Activated naive CD4-positive, alpha-beta T cell treated with anti-CD3 and anti-CD28 coated beads, Interleukin-2, amount 50 U/mL, for 72 hours (primary cell): ENCODE measurements around the gene SKP2. TPM values are rescaled to one million over a fixed set of nuclear protein-coding genes. Genes with fewer than 3 reads are reported as not detected.
"Not testable (repeated sequence)": the region's sequence is repeated elsewhere in the genome, so short reads cannot be mapped to it uniquely, and the experiment has no call there.

Source experiments
- ATAC-seq, 2 donors: fragments of 150-1000 bp; cut with Tn5 transposase; 2 replicates each; pipeline ENCODE4 v1.10.0; 2021; ENCODE audit warnings: mild to moderate bottlenecking in 2 of 2, moderate library complexity in 2 of 2
- DNase-seq, 2 donors: peaks; one replicate each; pipeline ENCODE4 v3.0.0; 2021 to 2022; ENCODE audit warnings: low spot score in 2 of 2
- H3K27ac Mint-ChIP-seq, 2 donors: one replicate each; pipeline ENCODE4 v1.8.0; 2022; ENCODE audit warnings: mild to moderate bottlenecking in 2 of 2, mixed read lengths in 2 of 2
- H3K36me3 Mint-ChIP-seq, 2 donors: one replicate each; pipeline ENCODE4 v1.8.0; 2022; ENCODE audit warnings: mixed read lengths in 2 of 2
- H3K9me3 Mint-ChIP-seq, 2 donors: one replicate each; pipeline ENCODE4 v1.8.0; 2022; ENCODE audit warnings: mixed read lengths in 2 of 2
- total RNA-seq, 2 donors: library from RNA; stranded (reverse); gene quantifications; one replicate each; pipeline ENCODE4 v1.2.3, GENCODE V29; 2022

Gene SKP2
- total RNA-seq: 10 to 100 TPM; 48.1 to 50.3 TPM

DNA sequence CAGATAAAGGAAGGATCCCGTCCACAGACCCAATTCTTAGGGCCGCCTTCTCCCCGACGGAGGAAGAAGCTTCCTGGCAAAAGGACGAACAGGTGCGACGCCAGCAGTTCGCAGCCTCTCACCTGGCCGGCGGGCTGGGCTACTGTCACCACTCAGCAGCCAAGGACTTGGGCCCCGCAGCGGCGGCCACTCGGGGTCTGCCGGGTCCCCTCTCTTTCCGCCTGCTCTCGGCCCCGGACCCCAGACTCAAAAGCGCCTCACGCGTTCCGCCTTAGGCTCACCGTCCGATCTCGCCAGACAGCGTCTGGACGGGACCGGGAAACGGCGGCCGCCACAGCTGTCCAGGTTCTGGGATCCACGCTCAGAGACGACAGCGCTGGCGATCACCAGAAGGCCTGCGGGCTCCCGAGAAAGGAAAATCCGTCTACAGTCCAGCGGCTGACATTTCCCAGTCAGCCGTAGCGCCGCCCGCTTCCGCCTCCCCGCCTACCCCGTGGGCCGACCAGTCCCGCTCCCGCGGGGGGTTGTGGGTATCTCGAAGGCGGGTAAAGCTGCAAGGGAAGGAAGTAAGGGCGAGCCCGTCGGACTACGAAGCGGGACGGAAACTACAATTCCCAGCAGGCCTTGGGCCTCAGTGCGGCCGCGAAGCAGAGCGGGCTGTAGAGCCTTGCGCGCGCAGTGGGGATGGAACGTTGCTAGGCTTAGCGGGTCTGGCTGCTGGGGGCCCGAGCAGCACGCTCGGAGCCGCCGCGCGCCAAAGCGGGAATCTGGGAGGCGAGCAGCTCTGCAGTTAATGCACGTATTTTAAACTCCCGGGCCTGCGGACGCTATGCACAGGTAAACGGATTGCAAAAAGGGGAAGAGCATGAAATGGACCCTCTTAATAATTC is at the start of gene SKP2, which contains the start of gene LMBRD2:
Gene SKP2, plus strand, starts transcription at position 678 of the 890 bp plus-strand sequence. Its CDS starts 152 bp downstream, at position 830.
Gene LMBRD2, minus strand, starts transcription at position 454 of the 890 bp plus-strand sequence. CDS start 8,538 bp downstream, outside the sequence.
- H3K36me3 Mint-ChIP-seq: peaks cover 47 to 55% of the 10 kb centered on the region in 2 donors
- DNase-seq (peak; percentile 96), ATAC-seq (peak; percentile 99)
- H3K9me3 Mint-ChIP-seq: no peaks in the 10 kb centered on the region
- H3K27ac Mint-ChIP-seq: peak within 1 kb of the TSS; percentile 87 to 97

DNA sequence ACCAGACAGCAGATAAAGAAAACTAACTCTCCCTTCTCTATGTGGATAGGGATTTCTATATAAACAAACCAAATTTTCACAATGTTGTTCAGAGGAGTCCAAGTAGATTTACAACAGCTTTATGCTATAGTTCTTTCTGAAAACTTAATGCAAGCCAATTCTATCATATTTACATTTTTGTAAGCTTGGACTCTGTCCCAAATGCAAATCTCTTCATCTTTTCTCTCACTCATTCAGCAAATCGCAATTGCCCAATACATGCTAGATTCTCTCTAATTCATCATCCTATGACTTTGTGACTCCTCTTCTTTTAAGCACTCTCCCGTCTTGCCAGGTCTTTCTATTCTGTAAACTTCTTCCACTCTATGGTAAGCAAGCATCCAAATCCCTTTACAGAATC is 46.1 kb upstream of the SKP2 start:
- Mint-ChIP-seq H3K36me3 (peaks cover 0 to 13% of the 10 kb centered on the region in 2 donors), H3K27ac (no peak overlapping the region), H3K9me3 (no peaks in the 10 kb centered on the region)
- DNase-seq (no peak), ATAC-seq (no peak)

DNA sequence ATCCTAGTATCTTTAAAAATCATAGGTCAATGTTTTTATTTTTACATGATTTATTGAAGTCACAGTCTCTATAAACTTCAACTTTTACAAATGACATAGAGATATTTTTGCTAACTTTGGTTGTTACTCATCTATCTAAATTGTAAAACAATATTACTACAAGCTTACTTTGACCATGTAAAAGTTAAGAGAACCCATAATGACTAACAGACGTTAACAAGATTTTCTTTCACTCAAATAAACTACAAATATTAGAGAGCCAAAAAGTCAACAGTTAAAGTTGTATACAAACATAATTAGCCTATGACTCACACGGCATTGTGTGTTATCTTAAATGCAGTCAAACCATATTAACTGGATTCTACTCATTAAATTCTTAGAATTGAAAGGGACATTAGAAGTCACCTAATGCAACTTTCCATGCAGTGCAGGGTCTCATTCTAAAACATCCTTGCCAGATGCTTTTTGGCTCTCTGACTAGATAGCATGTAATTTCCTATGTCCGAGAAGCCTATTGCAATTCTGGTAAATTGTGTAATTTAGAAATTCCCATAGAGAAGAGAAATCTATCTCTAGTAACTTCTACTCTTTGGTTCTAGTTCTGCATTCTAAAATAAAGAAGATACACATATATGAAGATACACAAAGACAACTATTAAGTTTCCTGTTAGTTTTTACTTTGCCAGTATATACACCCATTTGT is 43.0 kb upstream of the SKP2 start:
- ATAC-seq (no peak), DNase-seq (no peak)
- H3K9me3 Mint-ChIP-seq: no peaks in the 10 kb centered on the region
- no peak overlapping the region for H3K27ac Mint-ChIP-seq
- peaks cover 0 to 13% of the 10 kb centered on the region in 2 donors for H3K36me3 Mint-ChIP-seq

DNA sequence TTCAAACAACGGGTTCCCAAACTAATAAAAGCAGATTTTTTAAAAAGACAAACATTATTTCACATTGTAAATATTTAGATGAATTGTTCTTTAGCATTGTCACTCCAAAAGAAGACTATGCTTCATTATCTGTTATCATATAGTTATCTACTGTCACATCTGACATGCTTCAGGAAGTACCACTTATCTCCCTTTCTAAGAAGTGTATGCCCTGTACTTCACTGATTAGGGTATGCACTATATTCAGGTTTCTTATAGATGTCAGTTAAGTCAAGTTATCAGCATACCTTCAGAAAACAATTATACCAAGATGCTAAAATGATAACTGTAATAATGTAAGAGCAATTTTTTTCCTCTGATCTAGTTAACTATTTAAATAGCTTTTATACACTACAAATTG is 40.7 kb upstream of the SKP2 start:
- ATAC-seq (no peak), DNase-seq (no peak)
- Mint-ChIP-seq H3K9me3 (no peaks in the 10 kb centered on the region), H3K27ac (no peak overlapping the region), H3K36me3 (peaks cover 0 to 13% of the 10 kb centered on the region in 2 donors)

DNA sequence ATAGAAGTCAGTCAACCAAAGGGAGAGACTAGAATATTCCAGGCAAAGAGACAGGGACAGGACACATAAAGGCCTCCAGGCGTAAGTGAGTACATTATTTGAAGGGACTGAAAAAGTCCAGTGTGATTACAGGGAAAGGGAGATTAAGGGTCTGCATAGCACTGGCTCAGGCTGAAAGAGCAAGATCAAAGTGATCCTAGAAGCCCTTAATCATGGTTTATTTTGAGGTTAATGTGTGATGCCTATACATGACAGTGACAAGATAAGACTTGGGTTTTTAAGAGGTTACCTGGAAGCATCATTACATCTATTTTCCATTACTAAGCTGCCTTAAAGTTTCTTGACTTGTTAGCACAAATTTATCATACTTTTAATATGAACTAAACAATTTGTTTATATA is 26.0 kb upstream of the SKP2 start:
- Mint-ChIP-seq H3K36me3 (peaks cover 28 to 33% of the 10 kb centered on the region in 2 donors), H3K27ac (no peak overlapping the region), H3K9me3 (peaks cover 7 to 10% of the 10 kb centered on the region in 2 donors)
- no peak for DNase-seq
- ATAC-seq: peak in 1 of 2 donors; percentile 54

DNA sequence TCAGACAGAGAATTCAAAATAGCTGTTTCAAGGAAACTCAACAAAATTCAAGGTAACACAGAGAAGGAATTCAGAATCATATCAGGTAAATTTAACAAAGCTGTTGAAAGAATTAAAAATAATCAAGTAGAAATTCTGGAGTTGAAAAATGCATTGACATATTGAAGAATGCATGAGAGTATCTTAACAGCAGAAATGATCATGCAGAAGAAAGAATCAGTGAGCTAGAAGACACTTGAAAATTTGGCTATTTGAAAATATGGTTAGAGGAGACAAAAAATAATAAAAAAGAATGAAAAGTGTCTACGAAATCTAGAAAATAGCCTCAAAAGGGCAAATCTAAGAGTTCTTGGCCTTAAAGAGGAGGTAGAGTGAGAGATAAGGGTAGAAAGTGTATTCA is 23.1 kb upstream of the SKP2 start:
- DNase-seq (no peak), ATAC-seq (no peak)
- Mint-ChIP-seq H3K27ac (no peak overlapping the region), H3K9me3 (peaks cover 7 to 10% of the 10 kb centered on the region in 2 donors), H3K36me3 (peaks cover 34 to 43% of the 10 kb centered on the region in 2 donors)

DNA sequence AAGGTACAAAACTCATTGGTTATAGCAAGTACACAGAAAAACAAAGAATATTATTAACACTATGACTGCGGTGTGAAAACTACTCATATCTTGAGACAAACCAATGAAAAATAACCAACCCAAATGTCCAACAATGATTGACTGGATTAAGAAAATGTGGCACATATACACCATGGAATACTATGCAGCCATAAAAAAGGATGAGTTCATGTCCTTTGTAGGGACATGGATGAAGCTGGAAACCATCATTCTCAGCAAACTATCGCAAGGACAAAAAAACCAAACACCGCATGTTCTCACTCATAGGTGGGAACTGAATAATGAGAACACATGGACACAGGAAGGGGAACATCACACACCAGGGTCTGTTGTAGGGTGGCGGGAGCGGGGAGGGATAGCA is 22.2 kb upstream of the SKP2 start:
- H3K27ac Mint-ChIP-seq, ATAC-seq, DNase-seq: not testable (repeated sequence)
- peaks cover 7 to 10% of the 10 kb centered on the region in 2 donors for H3K9me3 Mint-ChIP-seq
- peaks cover 34 to 43% of the 10 kb centered on the region in 2 donors for H3K36me3 Mint-ChIP-seq

DNA sequence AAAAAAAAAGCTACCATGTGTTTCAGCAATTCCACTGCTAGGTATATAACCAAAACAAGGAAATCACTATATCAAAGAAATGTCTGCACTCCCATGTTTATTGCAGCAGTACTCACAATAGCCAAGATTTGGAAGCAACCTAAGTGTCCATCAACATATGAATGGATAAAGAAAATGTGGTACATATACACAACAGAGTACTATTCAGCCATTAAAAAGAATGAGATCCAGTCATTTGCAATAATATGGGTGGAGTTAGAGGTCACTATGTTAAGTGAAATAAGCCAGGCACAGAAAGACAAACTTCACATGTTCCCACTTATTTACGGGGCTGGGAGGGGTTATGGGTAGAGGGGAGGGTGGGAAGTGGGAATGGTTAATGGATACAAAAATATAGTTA is 18.9 kb upstream of the SKP2 start:
- H3K36me3 Mint-ChIP-seq: peaks cover 29 to 34% of the 10 kb centered on the region in 2 donors
- peaks cover 7 to 10% of the 10 kb centered on the region in 2 donors for H3K9me3 Mint-ChIP-seq

DNA sequence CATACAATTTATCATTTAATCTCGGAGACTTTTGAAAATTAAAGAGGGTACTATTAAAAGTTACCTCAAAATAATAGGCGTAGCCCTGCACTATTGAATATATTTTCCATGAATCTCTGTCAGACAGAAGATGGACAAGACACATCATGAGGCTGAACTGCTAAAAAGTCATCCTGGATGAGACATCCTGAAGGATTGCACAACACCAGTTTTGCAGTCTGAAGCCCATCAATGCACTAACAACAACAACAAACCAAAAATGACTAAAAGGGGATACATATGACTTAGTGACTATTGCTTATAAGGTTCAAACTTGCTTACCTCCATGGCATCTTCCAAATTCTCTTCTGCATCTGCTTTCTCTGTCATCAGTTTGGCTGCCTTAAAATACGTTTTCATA is 15.9 kb upstream of the SKP2 start:
- H3K9me3 Mint-ChIP-seq: peaks cover 0 to 7% of the 10 kb centered on the region in 2 donors
- DNase-seq (no peak), ATAC-seq (no peak)
- peaks cover 26 to 29% of the 10 kb centered on the region in 2 donors for H3K36me3 Mint-ChIP-seq
- H3K27ac Mint-ChIP-seq: no peak overlapping the region

More for the DNA sequence above, 18.9 kb upstream of the SKP2 start:
- DNase-seq, ATAC-seq, H3K27ac Mint-ChIP-seq: not testable (repeated sequence)

DNA sequence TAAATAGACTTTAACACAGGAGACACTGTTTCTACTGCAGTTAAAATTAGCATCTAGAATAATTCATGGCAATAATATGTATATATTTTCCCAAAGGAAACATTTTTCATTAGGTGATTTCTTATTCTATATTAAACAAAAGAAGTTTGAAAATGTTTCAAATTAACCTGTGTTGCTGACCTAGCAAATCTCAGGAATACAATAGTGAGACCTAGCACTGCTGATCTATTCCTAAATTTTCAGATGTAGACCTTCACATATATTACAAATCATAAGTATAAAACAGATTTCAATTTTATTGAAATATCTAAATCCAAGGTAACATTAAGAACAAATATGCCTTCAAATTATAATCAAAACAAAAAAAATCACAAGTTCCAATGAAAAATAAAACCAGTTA is 15.3 kb upstream of the SKP2 start:
- peaks cover 26 to 31% of the 10 kb centered on the region in 2 donors for H3K36me3 Mint-ChIP-seq
- H3K27ac Mint-ChIP-seq: no peak overlapping the region
- ATAC-seq (no peak), DNase-seq (no peak)
- H3K9me3 Mint-ChIP-seq: peaks cover 0 to 7% of the 10 kb centered on the region in 2 donors

DNA sequence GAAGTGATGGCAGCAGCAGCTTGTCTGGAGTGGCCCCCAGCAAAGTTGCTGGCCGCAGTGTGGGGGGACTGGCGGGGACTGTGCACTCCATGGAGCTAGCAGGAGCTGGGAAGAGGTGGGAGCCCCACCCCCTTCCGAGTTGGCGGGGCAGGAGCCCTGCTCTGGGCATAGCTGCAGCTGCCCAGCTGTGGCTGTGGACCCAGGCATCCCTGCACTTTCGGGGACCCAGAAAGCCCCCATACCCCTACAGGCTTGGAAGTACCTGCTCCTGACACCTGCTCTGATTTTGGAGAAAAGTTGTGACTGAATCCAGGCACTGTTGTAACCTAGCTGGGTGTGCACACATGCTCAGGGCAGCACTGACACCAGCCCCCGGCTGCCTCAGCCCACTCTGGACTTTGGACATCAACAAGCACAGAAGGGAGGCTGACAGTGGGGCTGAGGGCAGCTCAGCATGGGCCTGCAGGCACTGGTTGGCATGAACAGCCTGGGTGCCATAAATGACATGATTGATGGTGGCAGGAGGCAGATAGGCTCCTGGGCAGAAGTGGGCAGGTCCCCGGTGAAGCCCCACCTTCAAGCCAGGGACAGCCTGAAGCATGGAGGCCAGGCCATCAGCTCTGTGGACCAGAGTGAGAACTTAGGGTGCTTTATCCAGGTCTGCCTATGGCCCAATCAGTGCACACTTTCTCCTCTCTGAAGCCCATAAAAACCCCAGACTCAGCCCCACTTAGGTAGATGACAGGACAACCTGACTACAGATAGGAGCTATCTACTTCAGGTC is 12.8 kb upstream of the SKP2 start:
- DNase-seq (no peak), ATAC-seq (no peak)
- Mint-ChIP-seq H3K36me3 (peaks cover 20 to 24% of the 10 kb centered on the region in 2 donors), H3K27ac (no peak overlapping the region), H3K9me3 (peaks cover 0 to 7% of the 10 kb centered on the region in 2 donors)

DNA sequence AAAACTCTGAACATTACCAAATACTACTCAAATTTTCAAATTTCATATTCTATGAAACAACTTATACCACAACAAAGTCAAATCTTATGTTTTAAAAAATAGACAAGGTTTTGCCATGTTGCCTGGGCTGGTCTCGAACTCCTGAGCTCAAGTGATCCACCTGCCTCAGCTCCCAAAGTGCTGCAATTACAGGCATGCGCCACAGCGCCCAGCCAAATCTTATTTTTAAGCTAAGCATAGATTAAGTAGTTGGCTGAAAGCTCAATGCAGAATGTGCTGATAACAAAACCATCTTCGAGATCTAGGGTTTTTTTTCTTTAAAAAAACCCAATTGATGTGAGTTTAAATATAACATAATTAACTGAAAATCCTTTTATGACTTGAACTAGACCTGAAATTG is 6.6 kb upstream of the SKP2 start:
- H3K9me3 Mint-ChIP-seq: no peaks in the 10 kb centered on the region
- no peak for ATAC-seq
- H3K27ac Mint-ChIP-seq: no peak overlapping the region
- H3K36me3 Mint-ChIP-seq: peaks cover 5 to 10% of the 10 kb centered on the region in 2 donors
- DNase-seq: no peak

DNA sequence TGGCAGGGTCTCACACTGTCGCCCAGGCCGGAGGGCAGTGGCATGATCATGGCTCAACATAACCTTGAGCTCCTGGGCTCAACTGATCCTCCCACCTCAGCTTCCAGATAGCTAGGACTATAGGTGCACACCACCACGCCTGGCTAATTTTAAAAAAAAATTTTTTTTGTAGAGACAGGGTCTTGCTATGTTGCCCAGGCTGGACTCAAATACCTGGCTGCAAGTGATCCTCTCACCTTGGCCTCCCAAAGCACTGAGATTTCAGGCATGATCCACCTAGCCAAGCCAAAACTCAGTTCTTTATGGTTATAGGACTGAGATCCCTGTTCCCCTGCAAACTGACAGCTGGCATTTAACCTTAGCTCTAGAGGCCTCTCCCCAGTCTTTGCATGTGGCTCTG is 5.5 kb upstream of the SKP2 start:
- no peak for ATAC-seq
- no peak overlapping the region for H3K27ac Mint-ChIP-seq
- DNase-seq: no peak
- no peaks in the 10 kb centered on the region for H3K9me3 Mint-ChIP-seq
- peaks cover 10 to 11% of the 10 kb centered on the region in 2 donors for H3K36me3 Mint-ChIP-seq

DNA sequence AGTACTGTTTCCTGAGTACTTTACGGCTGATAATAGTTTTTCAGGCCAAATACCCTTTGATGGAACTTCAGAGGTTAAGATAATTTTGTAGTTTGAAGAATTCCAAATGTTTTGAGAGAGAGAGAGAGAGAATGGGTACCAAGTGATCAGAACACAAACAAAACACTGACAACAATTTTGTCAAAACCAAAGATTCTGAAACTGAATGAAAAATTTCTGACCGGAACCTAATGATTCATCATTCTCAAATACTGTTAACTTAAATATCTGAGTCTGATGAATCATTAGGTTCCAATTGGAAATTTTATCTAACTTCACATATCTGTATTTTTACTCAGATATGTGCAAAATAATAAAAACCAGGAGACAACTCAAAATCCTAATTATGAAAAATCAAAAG is 4.2 kb upstream of the SKP2 start:
- Mint-ChIP-seq H3K36me3 (peaks cover 18 to 24% of the 10 kb centered on the region in 2 donors), H3K9me3 (no peaks in the 10 kb centered on the region), H3K27ac (no peak overlapping the region)
- DNase-seq: no peak
- no peak for ATAC-seq

DNA sequence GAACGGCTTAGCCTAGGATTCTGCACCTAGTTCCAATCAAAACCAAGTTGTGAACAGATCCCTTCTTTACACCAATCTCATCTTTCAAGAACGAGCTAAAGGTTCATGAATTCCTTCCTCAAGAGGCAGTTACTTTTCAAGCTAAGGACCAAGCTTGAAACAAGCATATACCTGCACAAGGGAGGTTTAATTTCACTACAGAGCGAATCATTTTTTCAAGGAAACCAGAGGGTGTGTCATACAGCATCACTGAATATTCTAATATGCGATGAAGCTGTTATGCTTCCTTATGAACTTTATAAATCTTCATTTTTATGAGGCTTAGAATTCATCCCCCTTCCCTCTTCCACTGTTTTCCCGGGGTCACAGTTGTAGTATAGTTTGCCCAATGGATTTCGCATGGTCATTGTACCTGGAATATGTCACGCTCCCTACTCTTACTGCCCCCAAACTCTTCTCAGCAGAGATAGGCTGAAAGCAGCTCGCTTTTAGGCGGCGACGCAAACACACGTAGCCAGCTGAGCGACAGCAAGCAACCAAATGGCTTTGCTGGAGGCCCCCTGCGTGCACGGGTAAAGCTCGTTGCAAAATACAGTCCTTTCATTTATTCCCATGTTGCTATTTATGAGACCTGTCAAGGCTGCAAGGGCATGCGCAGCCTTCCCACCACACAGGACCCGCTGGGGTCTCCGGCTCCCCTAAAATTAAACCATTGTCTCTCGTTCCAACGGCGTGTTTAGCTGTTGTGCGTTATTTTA is 1.1 kb upstream of the SKP2 start:
- Mint-ChIP-seq H3K9me3 (no peaks in the 10 kb centered on the region), H3K36me3 (peaks cover 39 to 48% of the 10 kb centered on the region in 2 donors), H3K27ac (peak overlapping the region; percentile 87 to 97)
- ATAC-seq (peak; percentile 24 to 42), DNase-seq (peak in 1 of 2 donors; percentile 43)
